UCSD-AML1 (cell line): ENCODE measurements around the gene MAEA.

Experiments used
- DNase-seq: peaks from one replicate; lab custom pipeline; 2025; ENCODE audit not compliant: unreplicated experiment; lab: John Stamatoyannopoulos, UW

The MAEA gene

GRCh38 chr4:1289207-1290164 is at the start of gene MAEA:
Gene MAEA, plus strand, starts transcription at chr4:1289891. Its CDS starts 23 bp downstream, at chr4:1289914.
- DNase-seq: peak; percentile 97

DNA sequence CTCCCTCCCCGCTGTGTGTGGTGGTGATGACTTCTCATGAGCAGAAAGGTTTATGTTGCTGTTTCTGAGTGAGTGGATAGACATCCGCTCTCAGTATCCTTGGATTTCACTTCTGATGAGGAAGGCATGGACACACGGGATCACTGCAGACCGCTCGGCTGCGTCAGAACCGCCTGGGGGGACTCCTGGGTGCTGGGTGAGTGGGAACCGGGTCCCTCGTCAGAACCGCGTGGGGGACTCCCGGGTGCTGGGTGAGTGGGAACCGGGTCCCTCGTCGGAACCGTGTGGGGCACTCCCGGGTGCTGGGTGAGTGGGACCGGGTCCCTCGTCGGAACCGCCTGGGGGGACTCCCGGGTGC is 49.8 kb upstream of the MAEA start:
- DNase-seq: no peak

GRCh38 chr4:1240721-1241465 is 48.8 kb upstream of the MAEA start:
- no peak for DNase-seq

DNA sequence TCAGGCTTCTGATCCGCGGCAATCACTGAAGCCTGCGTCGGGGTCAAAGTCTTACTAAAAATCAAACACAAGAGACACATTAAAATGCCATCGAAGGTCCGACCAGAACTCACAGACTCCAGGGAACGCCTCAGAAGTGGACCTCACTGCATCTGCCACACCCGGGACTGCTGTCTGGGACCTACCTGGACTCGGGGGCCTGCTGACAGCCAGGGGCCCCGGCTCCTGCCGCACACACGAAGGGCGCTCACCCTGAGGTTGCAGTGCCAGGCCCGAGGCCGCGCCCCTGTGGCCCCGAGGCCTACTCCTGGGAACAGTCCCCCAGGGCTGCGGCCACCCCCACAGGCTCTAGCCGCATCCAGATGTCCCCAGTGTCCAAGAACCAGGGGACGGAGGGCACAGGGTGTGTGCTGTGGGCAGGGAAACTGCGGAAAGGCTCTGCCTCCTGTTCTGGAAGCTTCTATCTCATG is 48.2 kb upstream of the MAEA start:
- DNase-seq: no peak

DNA sequence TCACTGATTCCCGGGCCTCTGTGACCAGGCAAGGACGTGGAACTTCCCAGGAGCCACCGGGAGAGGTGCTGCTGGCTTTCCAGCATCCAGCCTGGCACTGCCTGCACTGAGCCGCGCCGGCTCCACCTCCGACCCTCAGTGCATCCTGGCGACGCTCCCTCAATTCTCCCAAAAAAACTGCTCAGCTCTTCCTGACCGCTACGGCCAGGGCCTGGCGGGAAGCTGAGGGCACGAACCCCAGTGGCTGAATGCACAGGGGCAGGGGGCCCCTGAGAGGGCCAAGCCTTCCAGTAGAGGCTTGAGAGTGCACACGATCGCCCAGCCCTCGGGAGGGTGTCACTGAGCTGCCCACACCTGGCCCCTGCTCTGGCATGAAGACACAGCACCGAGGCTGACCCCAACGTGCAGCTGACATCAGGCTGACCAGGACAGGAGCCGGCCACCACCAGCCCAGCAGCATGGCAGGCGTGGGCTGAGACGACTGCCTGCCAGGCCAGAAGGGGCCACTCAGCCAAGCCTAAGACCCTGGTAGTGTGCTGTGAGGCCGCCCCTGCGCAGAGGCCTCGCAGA is 47.7 kb upstream of the MAEA start:
- DNase-seq: no peak

GRCh38 chr4:1242506-1243450 is 46.9 kb upstream of the MAEA start:
- DNase-seq: no peak

DNA sequence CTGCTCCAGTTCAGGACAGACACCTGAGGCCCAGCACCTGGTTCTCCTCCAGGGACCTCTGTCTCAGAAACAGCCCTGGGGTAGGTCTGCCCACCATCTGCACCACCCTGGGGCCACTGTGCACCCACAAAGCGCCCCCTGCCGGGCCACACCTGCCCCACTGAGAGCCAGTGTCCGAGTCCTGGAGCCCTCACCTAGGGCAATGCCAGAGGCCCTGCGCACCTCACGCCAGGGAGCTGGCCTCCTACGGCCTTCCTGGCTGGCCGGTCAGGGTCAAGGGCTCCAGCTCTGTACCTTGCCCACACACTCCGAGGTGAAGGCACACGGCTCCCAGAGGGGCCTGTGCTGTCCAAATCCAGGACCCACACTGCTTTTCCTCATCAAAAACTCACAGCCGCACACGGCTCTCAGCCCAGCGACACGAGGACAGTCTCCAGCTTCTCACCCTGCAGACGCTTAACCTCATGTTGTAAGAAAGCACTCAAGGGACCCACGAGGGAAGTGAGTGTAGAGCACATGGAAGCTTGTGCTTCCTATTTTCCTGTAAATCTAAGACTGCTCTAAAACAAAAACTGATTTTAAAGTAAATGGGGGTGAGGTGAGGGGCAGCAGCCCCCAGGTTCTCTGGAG is 46.1 kb upstream of the MAEA start:
- DNase-seq: no peak

DNA sequence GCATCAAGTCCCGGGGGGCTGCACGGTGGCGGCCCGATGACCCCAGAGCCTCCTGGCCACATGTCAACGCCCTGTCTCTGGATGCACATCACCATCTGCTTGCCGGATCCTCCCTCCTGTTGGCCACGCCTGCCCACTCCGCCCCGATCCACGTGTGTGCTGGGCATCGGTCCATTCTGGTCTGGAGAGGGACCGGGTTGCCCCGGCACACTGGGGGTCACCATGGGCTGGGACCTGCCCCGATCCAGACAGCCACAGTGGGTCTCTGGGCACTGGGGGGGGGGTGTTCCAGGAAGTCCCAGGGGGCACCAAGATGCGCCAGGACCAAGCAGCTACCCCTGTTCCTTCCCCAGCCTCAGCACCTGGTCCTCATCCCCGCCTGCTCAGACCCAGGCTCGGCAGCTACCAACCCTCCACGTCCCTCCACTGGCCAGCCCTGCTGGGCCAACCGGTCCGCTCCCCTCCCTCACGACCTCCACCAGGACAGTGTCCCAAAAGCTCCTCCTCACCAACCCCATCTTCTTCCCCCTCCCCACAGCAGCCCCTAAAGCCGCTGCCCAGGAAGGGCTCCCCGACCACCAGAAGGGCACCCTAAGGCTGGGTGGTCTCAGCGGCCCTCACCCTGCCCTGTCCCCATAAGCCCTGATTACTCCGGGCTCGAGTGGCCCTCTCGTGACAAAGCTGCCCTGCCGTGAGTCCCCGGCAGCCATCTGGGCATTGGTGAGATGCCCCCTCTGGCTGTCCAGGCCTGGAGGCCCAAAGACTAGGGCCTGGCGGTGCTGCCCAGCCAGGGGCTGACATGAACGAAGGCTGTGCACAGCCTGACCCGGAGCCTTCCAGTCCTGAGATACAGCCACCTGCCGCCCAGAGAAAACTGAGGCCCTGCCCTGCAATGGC is 45.4 kb upstream of the MAEA start:
- no peak for DNase-seq

- no peak for DNase-seq
These were observed 44.7 kb upstream of the MAEA start for GRCh38 chr4:1244978-1245471.

DNA sequence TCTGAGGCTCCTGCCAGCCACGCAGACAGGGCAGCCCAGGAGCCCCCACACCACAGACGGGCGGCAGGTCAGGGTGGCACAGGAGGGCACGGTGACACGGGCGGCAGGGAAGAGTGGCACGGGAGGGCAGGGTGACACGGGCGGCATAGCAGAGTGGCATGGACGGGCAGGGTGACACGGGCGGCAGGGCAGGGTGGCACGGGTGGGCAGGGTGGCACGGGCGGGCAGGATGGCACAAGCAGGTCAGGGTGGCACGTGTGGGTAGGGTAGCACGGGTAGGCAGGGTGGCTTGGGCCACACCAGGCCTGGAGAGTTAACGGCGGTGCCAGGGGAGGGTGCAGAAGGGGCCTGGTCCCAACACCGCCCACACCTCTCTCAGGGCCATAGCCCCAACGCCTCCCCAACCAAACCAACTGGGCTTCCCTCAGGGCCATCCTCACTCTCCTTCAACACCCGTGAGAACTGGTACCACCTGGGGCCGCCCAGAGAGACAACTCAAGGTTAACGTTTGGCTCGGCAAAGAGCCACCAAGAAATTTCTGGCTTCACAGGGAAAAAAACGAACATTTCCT is 44.1 kb upstream of the MAEA start:
- DNase-seq: no peak

- DNase-seq: no peak
These were observed 43.4 kb upstream of the MAEA start for GRCh38 chr4:1246111-1246881.

GRCh38 chr4:1246901-1247863 is 42.5 kb upstream of the MAEA start:
- no peak for DNase-seq

GRCh38 chr4:1247864-1248244 is 41.8 kb upstream of the MAEA start:
- no peak for DNase-seq

DNA sequence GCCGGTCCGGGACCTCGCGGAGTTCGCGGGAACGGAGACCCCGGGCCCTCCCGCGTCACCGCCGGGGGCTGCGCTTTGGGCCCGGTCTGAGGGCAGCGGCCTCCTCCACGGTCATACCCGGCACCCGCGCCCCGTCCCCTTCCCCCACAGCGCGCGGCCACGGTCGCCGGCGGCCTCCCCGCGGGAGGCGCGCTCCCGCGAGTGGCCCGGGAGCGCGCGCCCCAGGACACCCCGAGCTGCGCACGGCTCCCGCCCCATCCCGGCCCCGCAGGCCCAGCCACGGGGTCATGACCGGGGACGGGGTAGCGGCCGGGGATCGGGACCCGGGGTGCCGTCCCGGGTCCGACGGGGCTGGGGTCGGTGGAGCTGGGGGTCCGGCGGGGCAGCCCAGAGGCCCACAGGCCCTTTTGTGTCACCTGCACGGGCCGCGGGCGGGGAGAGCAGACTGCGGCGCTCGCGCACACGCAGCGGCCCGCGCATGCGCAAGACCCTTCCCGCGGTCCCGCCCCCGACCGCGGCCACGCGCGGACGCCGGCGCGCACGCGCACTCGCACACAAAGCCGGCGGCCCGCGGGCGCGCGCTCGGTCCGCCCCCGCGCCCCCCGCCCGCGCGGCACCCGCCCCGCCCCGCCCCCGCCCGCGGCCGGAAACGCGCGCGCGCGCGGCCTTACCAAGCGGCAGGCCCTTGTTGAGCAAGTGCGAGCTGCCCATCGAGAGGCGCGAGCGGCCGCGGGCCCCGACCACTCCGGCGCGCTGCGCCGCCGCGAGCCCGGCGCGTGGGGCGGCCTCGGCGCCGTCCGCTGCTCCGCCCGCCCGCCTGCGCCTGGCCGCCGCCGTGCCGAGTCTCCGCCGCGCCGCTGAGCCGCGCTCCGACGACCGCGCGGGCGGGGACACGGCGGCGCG is 41.2 kb upstream of the MAEA start, which contains the start of gene CTBP1:
Gene CTBP1, minus strand, starts transcription at position 886 of the 903 bp plus-strand sequence. CDS start 7,799 bp downstream, outside the sequence.
- DNase-seq: peak; percentile 90

DNA sequence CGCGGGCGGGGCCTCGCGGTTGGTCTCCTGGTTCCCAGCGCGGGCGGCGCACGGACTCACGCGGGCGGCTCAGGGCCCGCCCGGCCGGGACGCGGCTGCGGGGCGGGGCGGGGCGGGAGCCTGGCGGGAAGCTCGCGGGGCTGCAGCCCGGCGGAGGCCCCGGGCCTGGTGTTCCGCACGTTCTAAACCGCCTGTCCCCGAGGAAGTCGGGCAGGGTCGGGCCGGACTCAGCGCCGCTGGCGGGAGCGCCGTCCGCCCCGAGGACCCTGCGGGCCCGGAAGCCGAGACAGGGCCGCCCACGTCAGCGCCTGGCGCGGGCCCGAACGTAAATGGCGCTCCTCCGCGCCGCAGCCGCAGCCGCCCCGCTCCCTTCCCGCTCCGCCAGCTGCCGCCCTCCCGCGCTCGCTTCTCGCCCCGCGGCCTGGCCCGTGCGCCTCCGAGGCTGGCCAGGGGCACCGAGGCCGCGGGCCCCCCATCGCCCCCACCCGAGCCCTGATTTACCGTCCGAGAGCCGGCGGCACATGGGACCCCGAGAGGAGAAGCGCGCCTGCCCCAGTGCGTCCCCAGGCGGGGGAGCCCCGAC is 40.5 kb upstream of the MAEA start:
- peak; percentile 86 for DNase-seq
